Osteoblast (primary cell): Measurements from ENCODE around the gene CRTC3. TPM values are rescaled to one million over a fixed set of nuclear protein-coding genes. Genes with fewer than 3 reads are reported as not detected.

Source experiments
- DNase-seq: peaks from one replicate; pipeline ENCODE4 v3.0.0; 2011; ENCODE audit warnings: low spot score, mixed read lengths; ENCODE audit not compliant: insufficient read length; ENCODE audit errors: missing footprints
- H2AFZ ChIP-seq: 2 replicates; pipeline ENCODE4 v1.6.0; 2011; ENCODE audit warnings: mild to moderate bottlenecking, low read length
- H3K27ac ChIP-seq: 2 replicates; pipeline ENCODE4 v1.5.1; 2011; ENCODE audit warnings: mild to moderate bottlenecking, low read depth, low read length, moderate library complexity
- H3K27me3 ChIP-seq: 2 replicates; pipeline ENCODE4 v1.6.0; 2012; ENCODE audit warnings: mild to moderate bottlenecking, control low read depth, inconsistent platforms, low read length, moderate library complexity; ENCODE audit not compliant: insufficient read depth
- H3K36me3 ChIP-seq: 2 replicates; pipeline ENCODE4 v1.5.1; 2011; ENCODE audit warnings: mild to moderate bottlenecking, low read length, control low read depth, moderate library complexity; ENCODE audit not compliant: insufficient read depth
- H3K4me1 ChIP-seq: 2 replicates; pipeline ENCODE4 v1.5.1; 2011; ENCODE audit warnings: mild to moderate bottlenecking, low read length, control low read depth, moderate library complexity; ENCODE audit not compliant: insufficient read depth
- H3K4me2 ChIP-seq: 2 replicates; pipeline ENCODE4 v1.6.0; 2011; ENCODE audit warnings: mild to moderate bottlenecking, low read length; ENCODE audit not compliant: insufficient read depth
- H3K4me3 ChIP-seq: fragments of 200-600 bp; sonication (generic); 3 replicates; pipeline ENCODE4 v1.5.1; 2012; ENCODE audit warnings: mild to moderate bottlenecking, low read length, inconsistent platforms; ENCODE audit not compliant: insufficient read depth
- H3K79me2 ChIP-seq: 2 replicates; pipeline ENCODE4 v1.6.0; 2012; ENCODE audit warnings: mild to moderate bottlenecking, low read length, control low read depth, inconsistent platforms; ENCODE audit not compliant: insufficient read depth
- H3K9me3 ChIP-seq: 2 replicates; pipeline ENCODE4 v1.5.1; 2011; ENCODE audit warnings: low read depth, low read length, control low read depth
- H4K20me1 ChIP-seq: 2 replicates; pipeline ENCODE4 v1.6.0; 2012; ENCODE audit warnings: mild to moderate bottlenecking, low read length, control low read depth; ENCODE audit not compliant: insufficient read depth
- CTCF ChIP-seq: IDR thresholded peaks from 2 replicates; pipeline ENCODE4 v1.5.1; 2011; ENCODE audit warnings: mild to moderate bottlenecking, low read depth, low read length, moderate library complexity; ENCODE audit errors: extremely low read depth
- total RNA-seq: library from RNA; depleted of rRNA; stranded (reverse); fragments of >200 nt; gene quantifications from 2 replicates; pipeline ENCODE4 v1.2.3, GENCODE V29; 2012

The CRTC3 gene
- total RNA-seq, 1 donor = 25.0 TPM

GRCh38 chr15:90648137-90649070, 118.7 kb downstream of the CRTC3 start:
- DNase-seq = peak; percentile 89
- TF ChIP-seq CTCF = peak; percentile 93
- H3K4me1 ChIP-seq = peaks cover 23% of the 10 kb centered on the region
- H3K9me3 ChIP-seq = no peaks in the 10 kb centered on the region
- H2AFZ ChIP-seq = no peak overlapping the region
- peak overlapping the region; percentile 87 for H3K27ac ChIP-seq
- peak overlapping the region; percentile 9 for H3K4me3 ChIP-seq
- H3K79me2 ChIP-seq = no peaks in the 10 kb centered on the region
- peak overlapping the region; percentile 57 for H3K4me2 ChIP-seq
- H3K27me3 ChIP-seq = no peaks in the 10 kb centered on the region
- H4K20me1 ChIP-seq = peaks cover 4% of the 10 kb centered on the region
- H3K36me3 ChIP-seq = peaks cover 11% of the 10 kb centered on the region

GRCh38 chr15:90650117-90650955, 120.6 kb downstream of the CRTC3 start:
- H3K4me1 ChIP-seq = peaks cover 23% of the 10 kb centered on the region
- peak overlapping the region; percentile 52 for H2AFZ ChIP-seq
- peak; percentile 71 for DNase-seq
- no peak for TF ChIP-seq CTCF
- no peaks in the 10 kb centered on the region for H4K20me1 ChIP-seq
- H3K27me3 ChIP-seq = no peaks in the 10 kb centered on the region
- no peak overlapping the region for H3K4me3 ChIP-seq
- H3K79me2 ChIP-seq = no peaks in the 10 kb centered on the region
- H3K9me3 ChIP-seq = no peaks in the 10 kb centered on the region
- no peak overlapping the region for H3K4me2 ChIP-seq
- H3K27ac ChIP-seq = peak overlapping the region; percentile 38
- no peaks in the 10 kb centered on the region for H3K36me3 ChIP-seq

GRCh38 chr15:90650956-90651689, 121.4 kb downstream of the CRTC3 start:
- TF ChIP-seq CTCF = no peak
- H4K20me1 ChIP-seq = no peaks in the 10 kb centered on the region
- no peaks in the 10 kb centered on the region for H3K79me2 ChIP-seq
- no peaks in the 10 kb centered on the region for H3K27me3 ChIP-seq
- H3K4me1 ChIP-seq = peaks cover 23% of the 10 kb centered on the region
- H3K36me3 ChIP-seq = no peaks in the 10 kb centered on the region
- H2AFZ ChIP-seq = no peak overlapping the region
- no peak overlapping the region for H3K4me3 ChIP-seq
- H3K9me3 ChIP-seq = no peaks in the 10 kb centered on the region
- no peak overlapping the region for H3K4me2 ChIP-seq
- no peak for DNase-seq
- H3K27ac ChIP-seq = peak overlapping the region; percentile 38
